A549 (cell line): ENCODE data around the gene HOXA7. TPM values are rescaled to one million over a fixed set of nuclear protein-coding genes. Genes with fewer than 3 reads are reported as not detected.
A peak's percentile ranks its signal among the peaks of the same experiment; 100 is the strongest.

ENCODE experiments used
- ATAC-seq, 2 experiments: fragments of 200-7000 bp in 1 of 2; fragments of >200 bp in 1 of 2; cut with Nextera tagmentation in 1 of 2; cut with Tn5 transposase in 1 of 2; 3 replicates each; pipeline versions ENCODE4 v1.8.0 to v1.9.1; 2018 to 2020; ENCODE audit warnings: mild to moderate bottlenecking in 1 of 2, moderate library complexity in 1 of 2
- CTCF ChIA-PET: fragments of 300-600 bp; sonication (Branson Sonifier 250); formaldehyde crosslinking; extraction: SDS; loops from one replicate; lab custom pipeline; 2021; ENCODE audit warnings: antibody characterized with exemption, inconsistent platforms; lab: Yijun Ruan, JAX
- POLR2A ChIA-PET: fragments of 350-600 bp; formaldehyde crosslinking; extraction: SDS; loops from one replicate; lab custom pipeline; 2021; ENCODE audit warnings: antibody characterized with exemption, inconsistent platforms; lab: Yijun Ruan, JAX
- DNase-seq, 2 experiments: peaks; one replicate each; pipeline versions ENCODE4 v3.0.0 to v3.0.0-alpha.2; 2011 to 2016; ENCODE audit warnings: low read depth in 1 of 2, low spot score in 1 of 2
- FAIRE-seq: peaks from 2 replicates; lab custom pipeline; 2011; peaks lifted over from hg19 to GRCh38; lab: Jason Lieb, UNC
- H3K27ac ChIP-seq, 2 experiments: fragments of >200 bp; sonication (Bioruptor Twin); formaldehyde crosslinking; 3 replicates each; pipeline ENCODE4 v1.5.1; 2016 to 2017
- H3K4me1 ChIP-seq: fragments of >200 bp; sonication (Bioruptor Twin); formaldehyde crosslinking; 3 replicates; pipeline ENCODE4 v1.6.1; 2016
- H3K4me2 ChIP-seq: fragments of >200 bp; sonication (Bioruptor Twin); formaldehyde crosslinking; 3 replicates; pipeline ENCODE4 v1.6.1; 2016
- H3K4me3 ChIP-seq: fragments of >200 bp; sonication (Bioruptor Twin); formaldehyde crosslinking; 3 replicates; pipeline ENCODE4 v1.5.1; 2016
- H3K9me3 ChIP-seq: fragments of >200 bp; sonication (Bioruptor Twin); formaldehyde crosslinking; 3 replicates; pipeline ENCODE4 v1.6.1; 2016
- CBX8 ChIP-seq: fragments of 200-600 bp; sonication (generic); IDR thresholded peaks from 2 replicates; pipeline ENCODE4 v1.6.1; 2016
- CEBPB ChIP-seq, 2 experiments: fragments of >200 bp in 1 of 2; sonication (Bioruptor Twin) in 1 of 2; formaldehyde crosslinking in 1 of 2; IDR thresholded peaks; 2 replicates each; pipeline ENCODE4 v1.6.1; 2012 to 2016
- CHD2 ChIP-seq: fragments of 150-350 bp; IDR thresholded peaks from 2 replicates; pipeline ENCODE4 v1.6.1; 2014; ENCODE audit warnings: low read length; ENCODE audit not compliant: partially characterized antibody
- CHD4 ChIP-seq: fragments of 200-600 bp; sonication (generic); IDR thresholded peaks from 2 replicates; pipeline ENCODE4 v1.6.1; 2016; ENCODE audit warnings: antibody characterized with exemption, mild to moderate bottlenecking, borderline replicate concordance
- EP300 ChIP-seq, 2 experiments: fragments of >200 bp; sonication (Bioruptor Twin); formaldehyde crosslinking; IDR thresholded peaks; 2 replicates in 1 of 2; 3 replicates in 1 of 2; pipeline ENCODE4 v1.6.1; 2016 to 2017
- FOSB ChIP-seq: fragments of 250-450 bp; sonication (Bioruptor Pico); IDR thresholded peaks from 2 replicates; pipeline ENCODE4 v1.5.0; 2020; ENCODE audit warnings: mild to moderate bottlenecking, moderate library complexity
- FOSL2 ChIP-seq, 2 experiments: fragments of 450-650 bp in 1 of 2; fragments of >200 bp in 1 of 2; sonication (Bioruptor Twin) in 1 of 2; formaldehyde crosslinking; IDR thresholded peaks; 2 replicates each; pipeline versions ENCODE4 v1.5.0 to v1.6.1; 2016 to 2020; ENCODE audit warnings: mild to moderate bottlenecking in 1 of 2, moderate library complexity in 1 of 2
- HDAC2 ChIP-seq: fragments of 200-600 bp; sonication (generic); IDR thresholded peaks from 2 replicates; pipeline ENCODE4 v1.6.1; 2016
- HEYL ChIP-seq: fragments of 250-450 bp; sonication (Bioruptor Pico); IDR thresholded peaks from 2 replicates; pipeline ENCODE4 v1.8.0; 2021; ENCODE audit warnings: mild to moderate bottlenecking, moderate library complexity
- HOXA7 ChIP-seq: fragments of 250-450 bp; sonication (Bioruptor Pico); IDR thresholded peaks from 2 replicates; pipeline ENCODE4 v1.5.0; 2020; ENCODE audit warnings: mild to moderate bottlenecking, moderate library complexity
- HOXB13 ChIP-seq: fragments of 250-450 bp; sonication (Bioruptor Pico); IDR thresholded peaks from 2 replicates; pipeline ENCODE4 v1.5.0; 2020; ENCODE audit warnings: low read depth, mild to moderate bottlenecking, moderate library complexity
- HOXB5 ChIP-seq: fragments of 250-450 bp; sonication (Bioruptor Pico); IDR thresholded peaks from 2 replicates; pipeline ENCODE4 v1.5.0; 2020; ENCODE audit warnings: mild to moderate bottlenecking, moderate library complexity
- JUN ChIP-seq, 2 experiments: fragments of >200 bp; sonication (Bioruptor Twin); formaldehyde crosslinking; IDR thresholded peaks; 2 replicates in 1 of 2; 3 replicates in 1 of 2; pipeline ENCODE4 v1.6.1; 2016 to 2017
- KDM5A ChIP-seq: fragments of 200-600 bp; sonication (generic); IDR thresholded peaks from 2 replicates; pipeline ENCODE4 v1.6.1; 2016; ENCODE audit warnings: antibody characterized with exemption, mild to moderate bottlenecking
- MAFK ChIP-seq: fragments of 450-650 bp; IDR thresholded peaks from 2 replicates; pipeline ENCODE4 v1.6.1; 2014; ENCODE audit not compliant: partially characterized antibody
- NPAS2 ChIP-seq: fragments of 250-450 bp; sonication (Bioruptor Pico); IDR thresholded peaks from 2 replicates; pipeline ENCODE4 v1.8.0; 2022; ENCODE audit warnings: mild to moderate bottlenecking, moderate library complexity, borderline replicate concordance
- NR3C1 ChIP-seq: fragments of >200 bp; sonication (Bioruptor Twin); formaldehyde crosslinking; IDR thresholded peaks from 3 replicates; pipeline ENCODE4 v1.6.1; 2017
- PHF8 ChIP-seq: fragments of 200-600 bp; sonication (generic); IDR thresholded peaks from 2 replicates; pipeline ENCODE4 v1.6.1; 2016; ENCODE audit warnings: low read depth, mild to moderate bottlenecking, antibody characterized with exemption, moderate library complexity, borderline replicate concordance
- POLR2A ChIP-seq: IDR thresholded peaks from 2 replicates; pipeline ENCODE4 v1.6.1; 2012; ENCODE audit warnings: mild to moderate bottlenecking, low read length
- RFX5 ChIP-seq: fragments of 450-650 bp; IDR thresholded peaks from 2 replicates; pipeline ENCODE4 v1.7.1; 2014; ENCODE audit warnings: antibody characterized with exemption, mild to moderate bottlenecking, moderate library complexity
- RNF2 ChIP-seq: fragments of 200-600 bp; sonication (generic); IDR thresholded peaks from 2 replicates; pipeline ENCODE4 v1.6.1; 2016; ENCODE audit warnings: low read depth, mild to moderate bottlenecking, antibody characterized with exemption, moderate library complexity, borderline replicate concordance
- SMC3 ChIP-seq: fragments of >200 bp; sonication (Bioruptor Twin); formaldehyde crosslinking; IDR thresholded peaks from 3 replicates; pipeline ENCODE4 v1.6.1; 2018; ENCODE audit warnings: inconsistent platforms
- TP53 ChIP-seq: fragments of 250-450 bp; sonication (Bioruptor Pico); IDR thresholded peaks from 2 replicates; pipeline ENCODE4 v1.5.0; 2021; ENCODE audit warnings: mild to moderate bottlenecking, moderate library complexity
- ZNF302 ChIP-seq: fragments of 250-450 bp; sonication (Bioruptor Pico); IDR thresholded peaks from 2 replicates; pipeline ENCODE4 v1.9.0; 2021; ENCODE audit warnings: inconsistent platforms, mild to moderate bottlenecking, moderate library complexity
- WGBS: methylation state at CpG from one replicate; pipeline ENCODE4 v1.1.6; 2017; ENCODE audit errors: missing lambda C conversion rate; 5-methylcytosine and 5-hydroxymethylcytosine counted together
- polyA plus RNA-seq, 4 experiments: library from polyadenylated mRNA; depleted of rRNA in 3 of 4; stranded (reverse); fragments of >200 nt; fragmentation: RNase III in 1 of 4; extraction: RNeasy Plus Mini Kit Qiagen cat#74134 plus additional on column Dnase treatment in 1 of 4; gene quantifications; 2 replicates in 3 of 4; 3 replicates in 1 of 4; pipeline ENCODE4 v1.2.3, GENCODE V29; 2011 to 2017
- TF ChIP-seq, protein P1 (sequence below): fragments of 450-650 bp; IDR thresholded peaks from 2 replicates; pipeline ENCODE4 v1.6.1; 2014; ENCODE audit warnings: antibody characterized with exemption
- TF ChIP-seq, protein P2 (sequence below): fragments of 250-450 bp; sonication (Bioruptor Pico); IDR thresholded peaks from 2 replicates; pipeline ENCODE4 v1.5.0; 2020; ENCODE audit warnings: low read depth, mild to moderate bottlenecking, moderate library complexity
- TF ChIP-seq, protein P3 (sequence below): IDR thresholded peaks from 2 replicates; pipeline ENCODE4 v1.6.1; 2012
- TF ChIP-seq, protein P4 (sequence below): fragments of 200-600 bp; sonication (generic); IDR thresholded peaks from 2 replicates; pipeline ENCODE4 v1.6.1; 2016; ENCODE audit warnings: antibody characterized with exemption, mild to moderate bottlenecking, moderate library complexity
- TF ChIP-seq, protein P5 (sequence below): IDR thresholded peaks from 2 replicates; pipeline ENCODE4 v1.6.1; 2012

The HOXA7 gene
- polyA plus RNA-seq, 2 of the 4 experiments (the other 2 are of a cell fraction) = 4.1 to 4.8 TPM

DNA sequence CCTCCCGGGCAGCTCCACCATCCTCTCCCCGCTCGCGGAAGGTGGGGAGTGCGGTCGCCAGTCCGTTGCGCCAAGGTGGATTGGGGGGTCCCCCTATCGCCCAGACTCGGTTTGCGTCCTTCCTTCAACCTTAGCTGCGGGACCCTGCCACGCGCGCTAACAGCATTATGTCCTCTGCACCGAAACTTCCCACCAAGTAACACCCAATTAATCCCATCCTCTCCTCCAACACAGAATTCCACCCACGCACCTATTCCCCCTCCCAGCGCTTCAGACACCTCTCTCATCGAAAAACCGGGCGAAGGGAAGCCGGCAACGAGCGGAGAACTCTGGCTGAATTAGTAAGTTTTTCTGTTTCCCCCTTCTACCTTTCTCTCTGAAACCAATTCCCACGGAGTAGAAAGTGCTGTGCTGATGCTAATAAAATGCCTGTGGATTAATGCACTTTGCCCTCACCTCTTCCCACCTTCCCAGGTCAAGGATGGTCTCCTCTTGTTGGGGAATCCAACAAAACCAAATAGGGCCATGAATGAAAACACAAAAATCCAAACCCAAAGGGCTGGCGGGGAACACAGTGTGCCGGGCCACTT, 5.0 kb downstream of the HOXA7 start:
- DNase-seq = no peak
- TF ChIP-seq FOSL2 (IDR thresholded peaks at IDR 0.05) (no peak), FOSL2 (CRISPR knock-in tag; IDR thresholded peaks at IDR 0.05) (no peak), CBX8 (no peak), MAFK (no peak), HOXA7 (CRISPR knock-in tag) (no peak), FOSB (CRISPR knock-in tag) (no peak), SMC3 (no peak), ZNF302 (no peak), NR3C1 (no peak), NPAS2 (CRISPR knock-in tag) (no peak), JUN (IDR thresholded peaks at IDR 0.05) (no peak)
- TF ChIP-seq, protein P1, sequence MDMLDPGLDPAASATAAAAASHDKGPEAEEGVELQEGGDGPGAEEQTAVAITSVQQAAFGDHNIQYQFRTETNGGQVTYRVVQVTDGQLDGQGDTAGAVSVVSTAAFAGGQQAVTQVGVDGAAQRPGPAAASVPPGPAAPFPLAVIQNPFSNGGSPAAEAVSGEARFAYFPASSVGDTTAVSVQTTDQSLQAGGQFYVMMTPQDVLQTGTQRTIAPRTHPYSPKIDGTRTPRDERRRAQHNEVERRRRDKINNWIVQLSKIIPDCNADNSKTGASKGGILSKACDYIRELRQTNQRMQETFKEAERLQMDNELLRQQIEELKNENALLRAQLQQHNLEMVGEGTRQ = no peak
- TF ChIP-seq, all 56 proteins: peak for 0
- Histone ChIP-seq H3K9me3 (no peaks in the 10 kb centered on the region), H3K4me3 (peak overlapping the region; percentile 49), H3K27ac (peak overlapping the region; percentile 88 to 90), H3K4me2 (peak overlapping the region; percentile 90), H3K4me1 (peaks cover 16% of the 10 kb centered on the region)
- ATAC-seq = no peak
- no peak for FAIRE-seq
- CTCF ChIA-PET = interaction anchor here (0.6 to 11.1 kb wide), 24 partner anchors 7 to 1060 kb away, joined by 3 to 160 read pairs (median 6); partner anchors contain the start of genes HIBADH, HOXA5 and HOXA9
- 75% methylated on average over 27 of the region's 27 CpGs for WGBS
- POLR2A ChIA-PET = interaction anchor here (0.9 to 2.1 kb wide), 5 partner anchors 9 to 951 kb away, joined by 3 to 14 read pairs (median 4); partner anchors contain the start of gene HNRNPA2B1

DNA sequence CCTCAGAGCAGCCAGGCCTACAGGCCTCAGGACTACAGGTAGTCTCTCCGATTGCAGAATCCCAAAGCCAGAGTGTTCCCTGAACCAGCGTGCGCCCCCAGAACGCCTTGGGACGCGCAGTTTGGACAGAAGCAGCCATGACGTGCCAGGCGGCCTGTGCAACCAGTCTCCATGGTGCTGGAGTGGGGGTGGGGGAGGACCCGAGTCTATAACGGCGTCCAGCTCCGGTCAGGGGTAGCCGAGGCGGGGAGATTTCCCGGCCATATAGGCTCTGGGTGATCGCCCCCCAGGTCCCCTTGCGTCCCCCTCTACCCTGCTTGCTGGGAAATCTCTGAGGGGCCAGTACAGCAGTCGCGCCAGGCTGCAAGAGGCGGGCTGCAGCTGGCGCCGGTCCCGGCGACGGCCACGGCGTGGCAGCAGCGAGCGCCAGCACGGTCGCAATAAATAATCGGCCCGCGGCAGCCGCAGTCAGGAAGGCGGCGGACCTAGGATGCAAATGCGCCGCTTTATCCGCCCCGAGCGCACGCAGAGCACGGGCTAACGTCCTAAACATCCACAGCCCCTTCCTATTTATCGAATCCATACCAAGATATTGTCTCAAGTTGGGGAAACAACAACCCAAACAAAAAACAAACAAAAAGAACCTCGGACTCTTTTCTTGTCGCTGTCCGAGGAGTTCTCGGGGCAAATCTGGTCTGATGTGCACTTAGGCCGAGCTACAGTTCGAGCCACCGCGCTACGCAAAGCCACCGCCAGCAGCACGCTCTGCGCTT, 5.7 kb downstream of the HOXA7 start:
- WGBS = 20% methylated on average over 21 of the region's 58 CpGs
- FAIRE-seq (no peak), DNase-seq (peak; percentile 81 to 91), ATAC-seq (peak; percentile 92 to 93)
- peaks cover 16% of the 10 kb centered on the region for H3K4me1 ChIP-seq
- H3K4me3 ChIP-seq = peak overlapping the region; percentile 49
- ChIA-PET CTCF (interaction anchor here (0.5 to 11.1 kb wide), 36 partner anchors 8 to 1258 kb away, joined by 3 to 160 read pairs (median 5); partner anchors contain the start of genes HIBADH, HOXA5 and HOXA9), POLR2A (interaction anchor here (0.5 to 2.1 kb wide), 9 partner anchors 10 to 950 kb away, joined by 3 to 14 read pairs (median 4); partner anchors contain the start of gene HNRNPA2B1)
- H3K9me3 ChIP-seq = no peaks in the 10 kb centered on the region
- peak overlapping the region; percentile 90 for H3K4me2 ChIP-seq
- H3K27ac ChIP-seq = peak overlapping the region; percentile 88 to 90
- TF ChIP-seq, protein P2, sequence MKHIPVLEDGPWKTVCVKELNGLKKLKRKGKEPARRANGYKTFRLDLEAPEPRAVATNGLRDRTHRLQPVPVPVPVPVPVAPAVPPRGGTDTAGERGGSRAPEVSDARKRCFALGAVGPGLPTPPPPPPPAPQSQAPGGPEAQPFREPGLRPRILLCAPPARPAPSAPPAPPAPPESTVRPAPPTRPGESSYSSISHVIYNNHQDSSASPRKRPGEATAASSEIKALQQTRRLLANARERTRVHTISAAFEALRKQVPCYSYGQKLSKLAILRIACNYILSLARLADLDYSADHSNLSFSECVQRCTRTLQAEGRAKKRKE (CRISPR knock-in tag) = no peak
- peak; percentile 56 for TF ChIP-seq POLR2A
- TF ChIP-seq JUN (IDR thresholded peaks at IDR 0.05) = peak; percentile 18 to 63; a peak in 3 of 5 replicates
- no peak for TF ChIP-seq EP300 (IDR thresholded peaks at IDR 0.05)
- no peak for TF ChIP-seq CHD4
- TF ChIP-seq CHD2 = no peak
- no peak for TF ChIP-seq RNF2
- TF ChIP-seq TP53 (CRISPR knock-in tag) = no peak
- TF ChIP-seq, protein P3, sequence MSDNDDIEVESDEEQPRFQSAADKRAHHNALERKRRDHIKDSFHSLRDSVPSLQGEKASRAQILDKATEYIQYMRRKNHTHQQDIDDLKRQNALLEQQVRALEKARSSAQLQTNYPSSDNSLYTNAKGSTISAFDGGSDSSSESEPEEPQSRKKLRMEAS = peak; percentile 83; the same call in 1 of the 2 replicates
- TF ChIP-seq NPAS2 (CRISPR knock-in tag) = no peak
- no peak for TF ChIP-seq KDM5A
- TF ChIP-seq, protein P4, sequence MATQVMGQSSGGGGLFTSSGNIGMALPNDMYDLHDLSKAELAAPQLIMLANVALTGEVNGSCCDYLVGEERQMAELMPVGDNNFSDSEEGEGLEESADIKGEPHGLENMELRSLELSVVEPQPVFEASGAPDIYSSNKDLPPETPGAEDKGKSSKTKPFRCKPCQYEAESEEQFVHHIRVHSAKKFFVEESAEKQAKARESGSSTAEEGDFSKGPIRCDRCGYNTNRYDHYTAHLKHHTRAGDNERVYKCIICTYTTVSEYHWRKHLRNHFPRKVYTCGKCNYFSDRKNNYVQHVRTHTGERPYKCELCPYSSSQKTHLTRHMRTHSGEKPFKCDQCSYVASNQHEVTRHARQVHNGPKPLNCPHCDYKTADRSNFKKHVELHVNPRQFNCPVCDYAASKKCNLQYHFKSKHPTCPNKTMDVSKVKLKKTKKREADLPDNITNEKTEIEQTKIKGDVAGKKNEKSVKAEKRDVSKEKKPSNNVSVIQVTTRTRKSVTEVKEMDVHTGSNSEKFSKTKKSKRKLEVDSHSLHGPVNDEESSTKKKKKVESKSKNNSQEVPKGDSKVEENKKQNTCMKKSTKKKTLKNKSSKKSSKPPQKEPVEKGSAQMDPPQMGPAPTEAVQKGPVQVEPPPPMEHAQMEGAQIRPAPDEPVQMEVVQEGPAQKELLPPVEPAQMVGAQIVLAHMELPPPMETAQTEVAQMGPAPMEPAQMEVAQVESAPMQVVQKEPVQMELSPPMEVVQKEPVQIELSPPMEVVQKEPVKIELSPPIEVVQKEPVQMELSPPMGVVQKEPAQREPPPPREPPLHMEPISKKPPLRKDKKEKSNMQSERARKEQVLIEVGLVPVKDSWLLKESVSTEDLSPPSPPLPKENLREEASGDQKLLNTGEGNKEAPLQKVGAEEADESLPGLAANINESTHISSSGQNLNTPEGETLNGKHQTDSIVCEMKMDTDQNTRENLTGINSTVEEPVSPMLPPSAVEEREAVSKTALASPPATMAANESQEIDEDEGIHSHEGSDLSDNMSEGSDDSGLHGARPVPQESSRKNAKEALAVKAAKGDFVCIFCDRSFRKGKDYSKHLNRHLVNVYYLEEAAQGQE = peak; percentile 83
- no peak for TF ChIP-seq HDAC2
- TF ChIP-seq, protein P5, sequence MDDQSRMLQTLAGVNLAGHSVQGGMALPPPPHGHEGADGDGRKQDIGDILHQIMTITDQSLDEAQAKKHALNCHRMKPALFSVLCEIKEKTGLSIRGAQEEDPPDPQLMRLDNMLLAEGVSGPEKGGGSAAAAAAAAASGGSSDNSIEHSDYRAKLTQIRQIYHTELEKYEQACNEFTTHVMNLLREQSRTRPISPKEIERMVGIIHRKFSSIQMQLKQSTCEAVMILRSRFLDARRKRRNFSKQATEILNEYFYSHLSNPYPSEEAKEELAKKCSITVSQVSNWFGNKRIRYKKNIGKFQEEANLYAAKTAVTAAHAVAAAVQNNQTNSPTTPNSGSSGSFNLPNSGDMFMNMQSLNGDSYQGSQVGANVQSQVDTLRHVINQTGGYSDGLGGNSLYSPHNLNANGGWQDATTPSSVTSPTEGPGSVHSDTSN = peak; percentile 79
- no peak for TF ChIP-seq HEYL (CRISPR knock-in tag)
- TF ChIP-seq HOXB5 (CRISPR knock-in tag) = peak; percentile 92
- TF ChIP-seq PHF8 = peak; percentile 23; the same call in 1 of the 2 replicates
- peak; percentile 60; the same call in 1 of the 2 replicates for TF ChIP-seq RFX5
- 0 out of 2 replicates have a peak, but pooled peaks have one; percentile 35 for TF ChIP-seq HOXB13
- TF ChIP-seq SMC3 = peak; percentile 69
- TF ChIP-seq FOSB (CRISPR knock-in tag) = no peak
- 0 out of 4 replicates have a peak, but pooled peaks of 1 of the 2 experiments have one; percentile 3 for TF ChIP-seq CEBPB (IDR thresholded peaks at IDR 0.05)
